ENCODE measurements around the gene TMEM38A.
A peak's percentile ranks its signal among the peaks of the same experiment; 100 is the strongest.

Gene TMEM38A

DNA sequence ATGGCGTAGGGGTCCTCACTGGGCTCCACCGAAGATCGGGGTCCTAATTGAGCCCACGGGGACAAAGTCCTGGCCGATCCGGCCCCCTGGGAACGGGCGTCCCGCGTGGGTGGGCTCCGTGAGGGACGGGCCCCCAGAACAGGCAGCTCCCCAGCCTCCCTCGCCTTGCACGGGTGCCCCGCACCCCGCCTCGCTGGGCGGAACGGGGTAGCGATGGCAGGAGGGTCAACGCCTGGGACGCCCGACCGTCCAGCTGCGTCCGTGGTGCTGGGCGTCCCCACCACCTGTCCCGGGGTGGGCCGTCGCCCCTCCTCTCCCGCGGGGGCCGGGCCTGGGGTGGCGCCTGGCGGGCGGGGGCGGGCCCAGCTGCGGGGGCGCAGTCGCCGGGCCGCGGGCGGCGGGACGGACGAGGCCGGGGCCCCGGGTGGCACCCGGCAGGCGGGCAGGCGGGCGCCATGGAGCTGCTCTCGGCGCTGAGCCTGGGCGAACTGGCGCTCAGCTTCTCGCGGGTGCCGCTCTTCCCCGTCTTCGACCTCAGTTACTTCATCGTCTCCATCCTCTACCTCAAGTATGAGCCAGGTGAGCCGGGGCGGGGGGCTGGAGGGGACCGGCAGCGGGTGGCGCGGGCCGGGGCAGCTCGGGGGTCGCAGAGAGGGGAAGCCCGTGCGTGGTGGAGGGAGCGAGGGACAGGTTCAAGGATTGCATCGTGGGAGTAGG, at the start of gene TMEM38A:
TMEM38A (plus strand) TSS at position 377 of the 717 bp plus-strand sequence; CDS start at position 456, 79 bp downstream.
- in situ Hi-C loops (cut with MboI; ENCODE audit: low pct_unique_long_range_greater_than_20kb, low sequenced_read_pairs) = no loop called here
- no peak for DNase-seq

GRCh38 chr19:16612636-16613035, 48.3 kb upstream of the TMEM38A start:
- DNase-seq = no peak
- in situ Hi-C loops (cut with MboI; ENCODE audit: low pct_unique_long_range_greater_than_20kb, low sequenced_read_pairs) = no loop called here

DNA sequence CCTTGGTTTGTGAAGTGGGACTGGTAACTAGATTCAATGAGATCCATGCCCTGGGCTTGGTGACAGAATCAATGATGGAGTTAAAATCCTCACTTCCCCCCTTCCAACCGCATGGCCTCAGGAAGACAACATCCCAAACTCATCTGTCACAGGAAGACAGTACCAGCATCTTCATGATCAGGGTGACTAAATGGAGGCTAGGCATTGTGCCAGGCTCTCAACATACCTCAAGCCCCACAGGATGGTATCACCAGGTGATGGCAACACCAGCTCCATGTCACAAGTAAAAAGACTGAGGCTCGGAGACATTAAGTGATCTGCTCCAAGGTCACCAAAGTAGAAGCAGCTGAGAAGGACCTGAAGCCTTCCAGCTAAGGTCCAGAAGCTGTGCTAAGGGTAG, 47.1 kb upstream of the TMEM38A start:
- in situ Hi-C loops (cut with MboI; ENCODE audit: low pct_unique_long_range_greater_than_20kb, low sequenced_read_pairs) = no loop called here
- no peak for DNase-seq

DNA sequence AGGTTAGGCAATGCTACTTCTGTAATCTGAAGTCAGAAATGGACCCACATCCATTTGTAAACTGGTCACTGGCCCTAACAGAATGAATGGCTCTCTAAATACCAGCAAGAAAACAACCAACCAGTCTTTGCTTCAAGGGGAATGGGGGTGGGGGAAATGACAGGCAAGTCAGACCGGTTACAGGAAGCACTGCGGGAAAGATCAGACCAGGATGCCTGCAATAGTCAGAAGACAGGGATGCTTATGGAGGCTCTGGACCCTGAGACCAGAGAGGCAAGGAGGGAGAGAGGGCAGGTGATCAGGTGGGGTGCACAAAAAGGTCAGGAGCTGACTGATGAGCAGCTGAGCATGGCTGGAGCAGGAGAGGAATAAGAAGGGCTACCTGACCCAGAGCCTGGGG, 46.0 kb upstream of the TMEM38A start:
- in situ Hi-C loops (cut with MboI; ENCODE audit: low pct_unique_long_range_greater_than_20kb, low sequenced_read_pairs) = no loop called here
- DNase-seq = no peak

DNA sequence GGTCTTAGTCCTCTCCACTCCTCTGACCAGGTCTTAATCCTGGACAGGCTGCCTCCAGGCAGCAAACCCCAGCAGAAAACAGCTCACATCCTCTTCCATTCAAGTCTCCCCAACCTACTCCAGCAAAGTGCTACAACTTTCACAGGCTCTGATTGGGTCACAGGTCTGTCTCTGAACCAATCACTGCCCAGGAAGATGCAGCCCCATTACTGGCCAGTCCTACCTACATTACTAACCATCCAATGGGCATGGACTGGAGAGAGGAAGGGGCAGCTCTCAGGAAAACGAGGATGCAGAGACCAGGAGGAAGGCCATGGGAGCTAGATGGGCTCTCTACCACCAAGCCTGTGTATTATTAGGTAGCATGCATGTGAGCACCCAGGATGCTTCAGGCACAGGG, 45.1 kb upstream of the TMEM38A start:
- in situ Hi-C loops (cut with MboI; ENCODE audit: low pct_unique_long_range_greater_than_20kb, low sequenced_read_pairs) = no loop called here

GRCh38 chr19:16618248-16618647, 42.7 kb upstream of the TMEM38A start:
- in situ Hi-C loops (cut with MboI; ENCODE audit: low pct_unique_long_range_greater_than_20kb, low sequenced_read_pairs) = no loop called here
- DNase-seq = no peak

More for the DNA sequence above, 45.1 kb upstream of the TMEM38A start:
- DNase-seq = no peak

GRCh38 chr19:16619457-16619856, 41.5 kb upstream of the TMEM38A start:
- no peak for DNase-seq
- in situ Hi-C loops (cut with MboI; ENCODE audit: low pct_unique_long_range_greater_than_20kb, low sequenced_read_pairs) = no loop called here

- DNase-seq = no peak
- in situ Hi-C loops (cut with MboI; ENCODE audit: low pct_unique_long_range_greater_than_20kb, low sequenced_read_pairs) = no loop called here
Observed at GRCh38 chr19:16620018-16620417, 40.9 kb upstream of the TMEM38A start.

- DNase-seq = no peak
- in situ Hi-C loops (cut with MboI; ENCODE audit: low pct_unique_long_range_greater_than_20kb, low sequenced_read_pairs) = no loop called here
Observed at GRCh38 chr19:16620584-16620983, 40.4 kb upstream of the TMEM38A start.

- in situ Hi-C loops (cut with MboI; ENCODE audit: low pct_unique_long_range_greater_than_20kb, low sequenced_read_pairs) = no loop called here
- DNase-seq = no peak
Observed at GRCh38 chr19:16621165-16621800, 39.7 kb upstream of the TMEM38A start.

GRCh38 chr19:16623066-16623465, 37.9 kb upstream of the TMEM38A start:
- no peak for DNase-seq
- in situ Hi-C loops (cut with MboI; ENCODE audit: low pct_unique_long_range_greater_than_20kb, low sequenced_read_pairs) = no loop called here

GRCh38 chr19:16623576-16623975, 37.4 kb upstream of the TMEM38A start:
- in situ Hi-C loops (cut with MboI; ENCODE audit: low pct_unique_long_range_greater_than_20kb, low sequenced_read_pairs) = no loop called here
- no peak for DNase-seq

- no peak for DNase-seq
- in situ Hi-C loops (cut with MboI; ENCODE audit: low pct_unique_long_range_greater_than_20kb, low sequenced_read_pairs) = no loop called here
Observed at GRCh38 chr19:16624236-16624635, 36.7 kb upstream of the TMEM38A start.

- DNase-seq = no peak
- in situ Hi-C loops (cut with MboI; ENCODE audit: low pct_unique_long_range_greater_than_20kb, low sequenced_read_pairs) = no loop called here
Observed at GRCh38 chr19:16625163-16625958, 35.6 kb upstream of the TMEM38A start.

DNA sequence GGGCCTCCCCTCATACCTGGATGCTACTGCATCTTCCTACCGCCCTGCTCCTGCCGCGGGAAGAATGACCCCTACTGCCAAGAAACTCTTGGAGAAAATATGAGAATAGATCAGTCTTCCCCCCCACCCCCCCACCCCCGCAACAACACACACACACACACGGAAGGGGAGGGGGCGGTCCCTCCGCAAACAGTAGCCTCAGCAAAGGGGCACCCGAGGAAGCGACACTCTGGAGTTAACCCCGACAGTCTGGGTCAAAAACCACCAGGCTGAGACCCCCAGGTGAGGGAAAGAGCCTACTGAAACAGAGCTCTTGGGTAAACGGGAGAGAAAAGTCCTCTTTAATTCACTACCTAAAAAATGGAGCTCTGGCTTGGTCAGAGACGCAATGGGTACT, 34.1 kb upstream of the TMEM38A start:
- in situ Hi-C loops (cut with MboI; ENCODE audit: low pct_unique_long_range_greater_than_20kb, low sequenced_read_pairs) = no loop called here
- DNase-seq = no peak

- peak; percentile 30 for DNase-seq
- in situ Hi-C loops (cut with MboI; ENCODE audit: low pct_unique_long_range_greater_than_20kb, low sequenced_read_pairs) = no loop called here
Observed at GRCh38 chr19:16627193-16627927, 33.6 kb upstream of the TMEM38A start.

DNA sequence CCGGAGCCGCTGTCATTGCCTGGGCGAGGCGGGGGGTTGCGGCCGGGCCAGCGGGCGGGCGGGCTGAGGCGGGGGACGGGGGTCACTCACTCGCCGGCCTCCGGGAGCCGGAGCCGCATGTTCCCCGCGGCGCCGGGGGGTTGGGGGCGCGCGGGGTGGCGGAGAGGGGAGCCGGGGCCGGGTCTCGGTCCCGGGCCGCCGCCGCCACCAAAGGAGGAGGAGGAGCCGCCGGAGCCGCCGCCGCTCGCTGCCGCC, 33.1 kb upstream of the TMEM38A start:
- no peak for DNase-seq
- in situ Hi-C loops (cut with MboI; ENCODE audit: low pct_unique_long_range_greater_than_20kb, low sequenced_read_pairs) = no loop called here

DNA sequence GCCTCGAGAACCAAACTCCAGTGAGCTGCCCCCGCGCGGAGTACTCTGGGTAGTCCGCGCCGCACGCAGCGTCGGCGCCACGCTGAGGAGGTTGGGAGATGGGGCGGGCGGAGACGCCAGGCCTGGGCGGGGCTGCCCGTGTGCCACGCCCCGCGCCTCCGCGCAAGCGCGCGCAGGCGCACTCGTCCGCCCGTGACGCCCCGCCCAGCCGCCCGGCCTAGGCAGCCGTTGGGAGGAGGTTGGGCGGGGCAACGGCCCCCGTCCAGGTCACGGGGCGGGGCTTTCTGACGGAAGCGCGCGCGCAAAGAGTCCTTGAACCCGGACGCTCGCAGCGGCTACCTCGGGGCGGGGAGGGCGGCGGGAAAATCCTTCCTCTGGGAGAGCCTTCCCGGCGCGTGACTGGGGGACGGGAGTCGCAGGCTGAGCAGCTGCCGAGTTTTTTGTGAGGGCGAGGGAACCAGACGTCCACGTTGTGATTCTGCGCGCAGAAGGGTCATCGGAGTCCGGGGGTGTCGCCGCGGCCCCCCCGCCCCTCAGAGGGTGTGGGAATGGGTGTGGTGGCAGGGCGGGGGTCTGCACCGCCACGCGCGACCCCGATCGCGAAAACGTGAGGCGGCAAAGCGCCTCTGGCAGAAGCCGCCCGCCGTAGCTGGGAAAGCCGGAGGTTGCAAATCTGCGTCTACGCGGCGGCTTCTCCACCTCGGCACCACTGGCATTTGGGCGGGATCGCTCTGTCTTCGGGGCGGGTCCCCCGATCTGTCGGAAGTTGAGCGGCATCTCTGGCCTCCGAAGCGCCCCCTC, 32.6 kb upstream of the TMEM38A start, which contains the start of gene MED26:
MED26 (minus strand) TSS at position 22 of the 801 bp plus-strand sequence. CDS start 261 bp downstream, outside the sequence.
- in situ Hi-C loops (cut with MboI; ENCODE audit: low pct_unique_long_range_greater_than_20kb, low sequenced_read_pairs) = no loop called here
- peak; percentile 93 for DNase-seq
